OCI-LY1 (cell line): ENCODE data around the gene TASP1.

ENCODE experiments used
- H2AFZ ChIP-seq: fragments of 200-600 bp; sonication (generic), shearing (Covaris generic); 2 replicates; pipeline ENCODE4 v1.6.0; 2014; ENCODE audit warnings: antibody characterized with exemption, mild to moderate bottlenecking, low read length
- H3F3A ChIP-seq: fragments of 200-600 bp; sonication (generic), shearing (Covaris generic); 2 replicates; pipeline ENCODE4 v1.6.0; 2014; ENCODE audit warnings: mild to moderate bottlenecking, antibody characterized with exemption, low read length, moderate library complexity; ENCODE audit not compliant: insufficient read depth
- H3K27ac ChIP-seq: fragments of 200-600 bp; sonication (generic); 2 replicates; pipeline ENCODE4 v1.5.1; 2014; ENCODE audit warnings: low read length, mixed run types, mild to moderate bottlenecking, low read depth; ENCODE audit not compliant: poor library complexity, severe bottlenecking
- H3K27me3 ChIP-seq: fragments of 200-600 bp; sonication (generic); 2 replicates; pipeline ENCODE4 v1.6.0; 2014; ENCODE audit warnings: antibody characterized with exemption, mild to moderate bottlenecking, low read length, moderate library complexity; ENCODE audit not compliant: insufficient read depth
- H3K36me3 ChIP-seq: fragments of 200-600 bp; sonication (generic); 2 replicates; pipeline ENCODE4 v1.6.1; 2014; ENCODE audit warnings: mild to moderate bottlenecking, antibody characterized with exemption, low read length, moderate library complexity, mixed read lengths; ENCODE audit not compliant: insufficient read depth
- H3K4me1 ChIP-seq: fragments of 200-600 bp; sonication (generic); 2 replicates; pipeline ENCODE4 v1.5.1; 2014; ENCODE audit warnings: mild to moderate bottlenecking, low read length, moderate library complexity; ENCODE audit not compliant: insufficient read depth, severe bottlenecking
- H3K4me2 ChIP-seq: fragments of 200-600 bp; sonication (generic), shearing (Covaris generic); 2 replicates; pipeline ENCODE4 v1.6.1; 2014; ENCODE audit warnings: low read length
- H3K4me3 ChIP-seq: fragments of 200-600 bp; sonication (generic); 2 replicates; pipeline ENCODE4 v1.5.1; 2014; ENCODE audit warnings: low read length, low read depth, mild to moderate bottlenecking, mixed read lengths; ENCODE audit not compliant: poor library complexity, severe bottlenecking
- H3K79me2 ChIP-seq: fragments of 200-600 bp; shearing (Covaris generic); 2 replicates; pipeline ENCODE4 v1.6.1; 2016; ENCODE audit warnings: mixed run types, low read length, mixed read lengths; ENCODE audit not compliant: insufficient read depth
- H3K9ac ChIP-seq: fragments of 200-600 bp; sonication (generic), shearing (Covaris generic); 2 replicates; pipeline ENCODE4 v1.6.1; 2014; ENCODE audit warnings: mild to moderate bottlenecking, low read length, mixed read lengths
- H3K9me2 ChIP-seq: fragments of 200-600 bp; sonication (generic), shearing (Covaris generic); 2 replicates; pipeline ENCODE4 v1.6.1; 2014; ENCODE audit warnings: low read depth, mild to moderate bottlenecking, low read length, mixed read lengths
- H3K9me3 ChIP-seq: fragments of 200-600 bp; shearing (Covaris generic); 2 replicates; pipeline ENCODE4 v1.6.1; 2014; ENCODE audit warnings: low read length, mixed read lengths
- H4K20me1 ChIP-seq: fragments of 200-600 bp; sonication (generic), shearing (Covaris generic); 2 replicates; pipeline ENCODE4 v1.6.0; 2016; ENCODE audit warnings: mild to moderate bottlenecking, low read length; ENCODE audit not compliant: insufficient read depth
- EZH2 ChIP-seq: fragments of 200-600 bp; sonication (generic), shearing (Covaris generic); IDR thresholded peaks from 2 replicates; pipeline ENCODE4 v1.8.0; 2017; ENCODE audit warnings: borderline replicate concordance, mixed run types, mild to moderate bottlenecking, antibody characterized with exemption, low read length, moderate library complexity, mixed read lengths
- TF ChIP-seq, protein P1 (sequence below): fragments of 200-600 bp; sonication (generic), shearing (Covaris generic); IDR thresholded peaks from 2 replicates; pipeline ENCODE4 v1.5.1; 2017; ENCODE audit warnings: mild to moderate bottlenecking, antibody characterized with exemption, low read length, moderate library complexity, mixed read lengths

Gene TASP1

DNA sequence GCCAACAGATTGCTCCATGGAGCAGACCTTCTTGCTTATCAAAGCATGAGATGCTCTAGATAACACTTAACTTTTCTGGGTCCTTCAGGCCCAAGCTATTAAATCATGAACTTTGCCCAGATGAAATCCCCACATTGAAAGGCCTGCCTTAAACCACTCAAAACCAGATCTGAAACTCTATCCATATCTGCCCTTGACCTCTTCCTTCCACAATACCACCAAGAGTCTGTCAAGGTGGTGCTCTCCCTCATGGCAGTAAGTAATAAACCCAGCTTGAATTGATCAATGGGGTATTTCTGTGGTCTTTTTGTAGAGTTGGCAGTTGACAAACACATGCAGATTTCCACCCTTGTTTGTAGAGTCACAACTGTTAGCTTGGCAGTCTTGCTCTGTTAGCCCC lies 282.1 kb downstream of the TASP1 start:
- no peaks in the 10 kb centered on the region for H3K27me3 ChIP-seq
- no peaks in the 10 kb centered on the region for H3K4me1 ChIP-seq
- H3K4me3 ChIP-seq, result no peak overlapping the region
- H2AFZ ChIP-seq, result no peak overlapping the region
- no peak overlapping the region for H3K4me2 ChIP-seq
- no peaks in the 10 kb centered on the region for H3K9me2 ChIP-seq
- TF ChIP-seq, protein P1, sequence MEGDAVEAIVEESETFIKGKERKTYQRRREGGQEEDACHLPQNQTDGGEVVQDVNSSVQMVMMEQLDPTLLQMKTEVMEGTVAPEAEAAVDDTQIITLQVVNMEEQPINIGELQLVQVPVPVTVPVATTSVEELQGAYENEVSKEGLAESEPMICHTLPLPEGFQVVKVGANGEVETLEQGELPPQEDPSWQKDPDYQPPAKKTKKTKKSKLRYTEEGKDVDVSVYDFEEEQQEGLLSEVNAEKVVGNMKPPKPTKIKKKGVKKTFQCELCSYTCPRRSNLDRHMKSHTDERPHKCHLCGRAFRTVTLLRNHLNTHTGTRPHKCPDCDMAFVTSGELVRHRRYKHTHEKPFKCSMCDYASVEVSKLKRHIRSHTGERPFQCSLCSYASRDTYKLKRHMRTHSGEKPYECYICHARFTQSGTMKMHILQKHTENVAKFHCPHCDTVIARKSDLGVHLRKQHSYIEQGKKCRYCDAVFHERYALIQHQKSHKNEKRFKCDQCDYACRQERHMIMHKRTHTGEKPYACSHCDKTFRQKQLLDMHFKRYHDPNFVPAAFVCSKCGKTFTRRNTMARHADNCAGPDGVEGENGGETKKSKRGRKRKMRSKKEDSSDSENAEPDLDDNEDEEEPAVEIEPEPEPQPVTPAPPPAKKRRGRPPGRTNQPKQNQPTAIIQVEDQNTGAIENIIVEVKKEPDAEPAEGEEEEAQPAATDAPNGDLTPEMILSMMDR, result no peak
- TF ChIP-seq EZH2, result no peak
- no peaks in the 10 kb centered on the region for H3F3A ChIP-seq
- H4K20me1 ChIP-seq, result no peaks in the 10 kb centered on the region
- H3K79me2 ChIP-seq, result no peaks in the 10 kb centered on the region
- H3K9ac ChIP-seq, result no peak overlapping the region
- no peaks in the 10 kb centered on the region for H3K9me3 ChIP-seq
- no peak overlapping the region for H3K27ac ChIP-seq
- no peaks in the 10 kb centered on the region for H3K36me3 ChIP-seq

DNA sequence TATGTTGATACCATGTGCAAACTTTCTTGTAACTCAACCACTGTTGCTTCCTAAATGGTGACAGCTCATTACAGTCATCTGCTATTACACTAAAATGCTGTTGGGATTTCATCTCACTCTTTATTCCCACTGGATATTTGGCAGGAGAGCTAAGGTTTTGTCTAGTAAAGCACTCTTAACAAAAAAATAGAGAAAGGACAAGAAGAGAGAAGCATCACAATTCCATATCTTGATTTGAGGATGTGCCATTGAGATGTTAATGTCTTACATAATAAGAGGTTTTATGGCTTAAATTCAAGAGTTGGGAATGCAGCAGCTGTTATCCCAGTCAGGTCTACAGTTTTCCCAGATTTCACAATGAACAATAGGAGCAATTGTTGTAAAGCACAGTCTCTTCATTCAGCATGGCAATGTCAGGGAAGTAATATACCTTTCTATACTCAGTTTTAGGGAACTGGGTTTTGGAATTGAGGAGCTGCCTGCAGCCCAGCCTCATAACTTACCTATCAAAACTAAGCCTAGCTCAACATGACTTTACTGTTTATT lies 282.7 kb downstream of the TASP1 start:
- H3K27ac ChIP-seq, result no peak overlapping the region
- H4K20me1 ChIP-seq, result no peaks in the 10 kb centered on the region
- no peak overlapping the region for H3K4me3 ChIP-seq
- H3F3A ChIP-seq, result no peaks in the 10 kb centered on the region
- no peak overlapping the region for H3K9ac ChIP-seq
- H3K27me3 ChIP-seq, result no peaks in the 10 kb centered on the region
- H3K9me3 ChIP-seq, result no peaks in the 10 kb centered on the region
- no peak overlapping the region for H2AFZ ChIP-seq
- no peaks in the 10 kb centered on the region for H3K79me2 ChIP-seq
- H3K36me3 ChIP-seq, result no peaks in the 10 kb centered on the region
- no peaks in the 10 kb centered on the region for H3K4me1 ChIP-seq
- no peak for TF ChIP-seq EZH2
- H3K4me2 ChIP-seq, result no peak overlapping the region
- H3K9me2 ChIP-seq, result no peaks in the 10 kb centered on the region

DNA sequence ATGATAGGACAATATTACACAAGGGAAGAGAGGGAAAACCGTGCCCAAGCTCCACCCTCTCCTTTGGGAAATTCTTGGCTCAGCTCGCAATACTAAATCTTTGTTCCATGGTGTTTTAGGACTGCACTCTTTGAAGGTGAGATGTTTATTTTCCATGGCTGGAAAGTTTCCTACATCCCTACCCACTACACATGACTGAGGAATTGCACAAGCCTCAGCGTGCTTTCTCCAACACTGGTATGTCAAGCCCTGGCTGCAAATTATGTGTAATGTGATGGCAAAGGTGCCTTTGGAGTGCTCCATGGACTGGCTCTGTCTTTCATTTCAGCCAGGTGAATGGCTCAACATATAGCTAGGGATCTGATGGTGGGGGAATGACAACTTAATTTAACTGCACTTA lies 283.3 kb downstream of the TASP1 start:
- no peaks in the 10 kb centered on the region for H3K79me2 ChIP-seq
- H3K36me3 ChIP-seq, result no peaks in the 10 kb centered on the region
- no peaks in the 10 kb centered on the region for H3K4me1 ChIP-seq
- H2AFZ ChIP-seq, result no peak overlapping the region
- TF ChIP-seq, protein P1, result no peak
- no peak for TF ChIP-seq EZH2
- H3F3A ChIP-seq, result no peaks in the 10 kb centered on the region
- no peak overlapping the region for H3K4me2 ChIP-seq
- no peaks in the 10 kb centered on the region for H4K20me1 ChIP-seq
- no peak overlapping the region for H3K4me3 ChIP-seq
- no peaks in the 10 kb centered on the region for H3K27me3 ChIP-seq
- H3K9ac ChIP-seq, result no peak overlapping the region
- no peak overlapping the region for H3K27ac ChIP-seq
- H3K9me2 ChIP-seq, result no peaks in the 10 kb centered on the region
- no peaks in the 10 kb centered on the region for H3K9me3 ChIP-seq

DNA sequence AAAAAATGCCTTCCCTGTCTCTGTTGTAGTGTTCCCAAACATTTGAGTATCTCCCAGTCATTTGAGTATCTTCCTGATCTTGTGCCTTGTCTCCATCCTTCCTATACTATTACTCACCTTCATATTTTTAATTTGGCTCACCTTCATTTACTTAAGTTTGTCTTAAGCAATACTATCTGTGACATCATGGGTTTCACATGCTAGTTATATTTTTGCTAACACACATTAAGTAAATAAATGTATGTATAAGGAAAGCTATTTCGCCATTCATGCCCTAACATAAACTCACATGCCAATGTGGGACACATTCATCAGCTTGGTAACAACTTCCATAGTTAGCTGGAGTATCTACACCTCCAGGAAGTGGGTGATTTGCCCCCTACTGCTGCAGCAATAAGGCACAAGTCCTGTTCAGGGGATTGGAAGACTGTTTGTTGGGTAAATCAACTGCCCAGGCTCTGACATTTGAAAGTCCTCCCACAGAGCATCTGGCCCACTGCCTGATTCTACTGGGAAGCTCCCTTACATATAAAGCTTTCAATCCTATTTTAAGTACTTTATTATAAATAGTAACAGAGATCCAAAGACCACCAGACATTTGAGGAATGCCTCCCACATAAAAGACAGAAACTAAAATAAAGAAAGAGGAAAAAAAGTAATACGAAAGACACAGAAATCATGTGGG lies 285.3 kb downstream of the TASP1 start:
- no peaks in the 10 kb centered on the region for H3K4me1 ChIP-seq
- TF ChIP-seq, protein P1, result no peak
- no peak for TF ChIP-seq EZH2
- no peaks in the 10 kb centered on the region for H4K20me1 ChIP-seq
- H2AFZ ChIP-seq, result no peak overlapping the region
- no peaks in the 10 kb centered on the region for H3K79me2 ChIP-seq
- H3K36me3 ChIP-seq, result no peaks in the 10 kb centered on the region
- H3K9ac ChIP-seq, result no peak overlapping the region
- H3K27me3 ChIP-seq, result no peaks in the 10 kb centered on the region
- H3K9me3 ChIP-seq, result no peaks in the 10 kb centered on the region
- no peaks in the 10 kb centered on the region for H3F3A ChIP-seq
- no peak overlapping the region for H3K4me2 ChIP-seq
- H3K4me3 ChIP-seq, result no peak overlapping the region
- no peak overlapping the region for H3K27ac ChIP-seq
- no peaks in the 10 kb centered on the region for H3K9me2 ChIP-seq
